HG03108 (cell line): ENCODE results near the gene ERI3.

Source experiments
- ATAC-seq: cut with Tn5 transposase; IDR thresholded peaks from one replicate; pipeline ENCODE4 v1.9.1; 2021; ENCODE audit warnings: moderate library complexity; ENCODE audit not compliant: unreplicated experiment

The ERI3 gene, protein sequence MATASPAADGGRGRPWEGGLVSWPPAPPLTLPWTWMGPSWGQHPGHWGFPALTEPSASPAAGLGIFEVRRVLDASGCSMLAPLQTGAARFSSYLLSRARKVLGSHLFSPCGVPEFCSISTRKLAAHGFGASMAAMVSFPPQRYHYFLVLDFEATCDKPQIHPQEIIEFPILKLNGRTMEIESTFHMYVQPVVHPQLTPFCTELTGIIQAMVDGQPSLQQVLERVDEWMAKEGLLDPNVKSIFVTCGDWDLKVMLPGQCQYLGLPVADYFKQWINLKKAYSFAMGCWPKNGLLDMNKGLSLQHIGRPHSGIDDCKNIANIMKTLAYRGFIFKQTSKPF

GRCh38 chr1:44354840-44355581 lies at the start of gene ERI3:
TSS of gene ERI3 (minus strand) at chr1:44355257. CDS start at chr1:44355026, 231 bp downstream.
- peak; percentile 99 for ATAC-seq

- no peak for ATAC-seq
Measured at GRCh38 chr1:44401256-44402228, 46.5 kb upstream of the ERI3 start.

DNA sequence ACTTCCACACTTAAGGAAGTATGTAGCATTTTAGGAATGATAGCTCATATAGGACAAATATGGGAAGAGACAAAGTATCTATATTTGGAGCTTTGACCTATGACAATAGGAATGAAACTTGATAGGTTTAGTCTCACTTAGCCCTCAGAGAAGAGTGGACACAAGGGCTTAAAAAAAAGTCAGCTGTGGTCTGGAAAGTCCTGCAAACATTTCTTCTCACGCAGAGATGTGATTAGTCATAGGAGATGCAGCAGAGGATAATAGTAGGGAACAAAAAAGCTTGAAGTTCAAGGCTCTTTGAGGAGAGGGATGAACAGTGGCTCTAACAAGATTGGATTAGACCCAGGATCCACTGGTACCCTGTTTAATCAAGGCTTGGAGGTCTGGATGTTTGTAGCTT lies 35.2 kb upstream of the ERI3 start:
- ATAC-seq: no peak

- ATAC-seq: no peak
Measured at GRCh38 chr1:44389437-44389836, 34.4 kb upstream of the ERI3 start.

DNA sequence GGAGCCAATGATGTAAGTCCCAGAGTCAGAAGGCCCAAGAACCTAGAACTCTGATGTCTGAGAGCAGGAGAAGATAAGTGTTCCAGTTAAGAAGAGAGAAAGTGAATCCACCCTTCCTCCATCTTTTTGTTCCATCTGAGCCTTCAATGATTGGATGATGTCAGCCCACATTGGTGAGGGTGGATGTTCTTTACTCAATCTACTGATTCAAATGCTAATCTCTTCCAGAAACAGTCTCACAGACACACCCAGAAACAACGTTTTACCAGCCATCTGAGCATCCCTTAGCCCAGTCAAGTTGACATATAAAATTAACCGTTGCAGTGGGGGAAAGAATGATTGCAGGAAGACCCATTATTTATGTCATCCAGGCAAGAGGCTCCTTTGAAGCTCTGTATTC lies 33.5 kb upstream of the ERI3 start:
- ATAC-seq: no peak

GRCh38 chr1:44380666-44381177 lies 25.7 kb upstream of the ERI3 start:
- ATAC-seq: no peak

- no peak for ATAC-seq
Measured at GRCh38 chr1:44377925-44378784, 23.1 kb upstream of the ERI3 start.

GRCh38 chr1:44375547-44375946 lies 20.5 kb upstream of the ERI3 start:
- ATAC-seq: no peak

DNA sequence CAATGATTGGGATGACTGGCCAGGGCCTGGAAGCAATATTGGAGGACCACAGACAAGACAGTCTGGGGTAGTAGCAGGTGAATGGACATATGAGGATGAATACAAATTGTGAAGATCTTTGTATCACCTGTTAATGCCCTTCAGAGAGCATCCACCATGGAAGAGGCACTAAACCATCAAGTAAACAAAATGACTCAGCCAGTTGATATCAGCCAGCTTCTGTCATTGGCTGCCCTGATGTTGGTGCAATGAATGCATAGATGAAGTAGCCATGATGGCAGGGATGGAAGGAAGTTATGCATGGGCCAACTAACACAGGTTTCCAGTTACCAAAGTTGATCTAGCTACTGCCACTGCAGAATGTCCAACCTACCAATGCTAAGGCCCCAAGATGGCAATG lies 16.1 kb upstream of the ERI3 start:
- no peak for ATAC-seq

DNA sequence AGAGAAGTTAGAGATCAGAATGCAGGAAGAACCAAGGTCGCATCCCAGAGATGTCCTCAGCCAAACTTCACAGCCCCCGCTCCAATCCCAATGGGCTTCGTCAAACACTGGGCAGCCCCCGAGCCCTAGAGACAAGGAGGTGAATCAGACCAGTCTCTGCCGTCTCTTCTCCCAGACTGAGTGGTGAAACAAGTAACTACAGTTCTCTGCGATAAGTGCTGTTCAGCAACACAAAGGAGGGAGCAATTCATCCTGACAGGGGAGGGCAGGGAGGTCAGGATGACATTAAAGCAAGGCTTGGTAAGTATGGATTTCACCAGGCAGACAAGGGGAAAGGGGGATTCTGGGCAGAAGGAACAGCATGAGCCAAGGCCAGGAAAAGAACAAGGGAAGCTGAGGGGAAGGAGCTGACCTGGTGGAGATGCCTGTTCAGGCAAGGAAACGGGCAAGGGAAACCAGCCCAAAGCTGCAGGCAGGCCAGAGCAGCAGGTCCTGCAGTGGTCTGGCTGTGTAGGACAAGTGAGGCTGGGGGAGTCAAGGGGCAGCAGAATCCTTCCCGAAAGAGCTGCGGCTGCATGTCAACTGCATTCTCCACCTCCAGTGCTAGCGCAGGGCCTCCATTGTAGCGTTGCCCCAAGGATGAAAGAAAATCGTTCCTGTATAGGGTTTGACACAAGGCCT lies 13.6 kb upstream of the ERI3 start:
- no peak for ATAC-seq

DNA sequence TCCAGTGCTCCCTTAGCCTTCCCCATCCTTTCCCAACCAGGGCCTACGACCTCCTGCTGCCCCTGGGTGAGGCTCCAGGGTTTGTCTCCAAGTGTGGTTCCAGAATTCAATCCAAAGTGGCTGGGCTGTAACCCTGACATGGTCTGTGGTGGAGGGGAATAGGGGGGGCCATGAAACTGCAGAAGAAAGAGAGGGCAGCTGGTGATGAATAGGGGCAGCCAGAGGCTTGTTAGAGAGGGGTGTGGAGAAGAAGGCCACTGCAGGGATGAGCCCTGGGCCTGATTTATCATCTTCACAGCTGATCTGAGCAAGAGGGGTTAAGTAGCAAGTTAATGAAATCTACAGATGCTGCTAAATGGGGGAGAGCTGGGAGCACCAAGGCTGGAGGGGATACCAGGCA lies 12.9 kb upstream of the ERI3 start:
- no peak for ATAC-seq

DNA sequence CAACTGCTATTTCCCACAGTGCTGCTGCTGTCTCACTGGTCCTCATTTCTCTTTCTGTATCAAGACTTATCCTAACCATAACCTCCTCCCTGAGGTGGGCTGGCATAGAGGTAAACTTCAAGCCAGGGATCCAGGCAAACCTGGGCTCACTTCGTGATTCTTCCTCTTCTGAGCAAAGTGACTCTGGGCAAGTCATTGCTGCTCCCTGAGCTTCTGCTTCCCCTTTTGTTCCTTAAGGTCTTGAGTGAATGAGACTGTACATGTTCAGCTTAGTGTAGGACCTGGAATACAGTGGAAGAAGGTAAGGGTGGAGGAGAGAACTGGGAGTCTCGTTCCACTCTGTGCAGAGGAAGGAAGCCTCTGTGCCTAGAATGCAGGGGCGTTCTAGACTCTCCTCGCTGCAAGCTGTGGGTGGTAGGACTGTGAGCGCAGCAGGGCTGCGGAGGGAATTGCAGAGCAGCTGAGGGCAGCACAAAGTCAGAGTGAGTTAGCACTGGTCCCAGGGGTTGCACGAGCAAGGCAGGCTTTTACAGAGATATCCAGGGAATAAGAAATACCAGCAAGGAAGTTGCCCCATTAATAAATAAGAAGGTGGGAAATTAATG lies 11.4 kb upstream of the ERI3 start:
- ATAC-seq: no peak

DNA sequence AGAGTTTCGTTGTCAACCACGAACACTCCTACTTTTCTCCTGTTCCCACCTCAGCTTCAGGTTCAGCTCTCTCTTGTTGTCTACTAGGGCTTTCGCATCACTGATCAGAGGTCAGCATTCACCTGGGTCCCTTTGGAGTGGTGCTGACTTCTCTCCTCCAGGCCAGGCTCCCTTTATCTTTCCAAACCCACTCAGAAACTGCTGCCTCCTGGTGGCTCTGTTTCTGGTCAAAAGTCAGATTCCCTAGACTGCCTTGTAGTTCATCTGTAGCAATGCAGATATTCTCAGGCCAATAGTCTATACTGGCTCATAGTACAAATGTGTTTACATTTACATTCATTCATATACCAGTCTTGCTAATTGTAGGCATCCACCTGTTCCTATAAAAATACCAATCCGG lies 6.4 kb upstream of the ERI3 start:
- no peak for ATAC-seq

DNA sequence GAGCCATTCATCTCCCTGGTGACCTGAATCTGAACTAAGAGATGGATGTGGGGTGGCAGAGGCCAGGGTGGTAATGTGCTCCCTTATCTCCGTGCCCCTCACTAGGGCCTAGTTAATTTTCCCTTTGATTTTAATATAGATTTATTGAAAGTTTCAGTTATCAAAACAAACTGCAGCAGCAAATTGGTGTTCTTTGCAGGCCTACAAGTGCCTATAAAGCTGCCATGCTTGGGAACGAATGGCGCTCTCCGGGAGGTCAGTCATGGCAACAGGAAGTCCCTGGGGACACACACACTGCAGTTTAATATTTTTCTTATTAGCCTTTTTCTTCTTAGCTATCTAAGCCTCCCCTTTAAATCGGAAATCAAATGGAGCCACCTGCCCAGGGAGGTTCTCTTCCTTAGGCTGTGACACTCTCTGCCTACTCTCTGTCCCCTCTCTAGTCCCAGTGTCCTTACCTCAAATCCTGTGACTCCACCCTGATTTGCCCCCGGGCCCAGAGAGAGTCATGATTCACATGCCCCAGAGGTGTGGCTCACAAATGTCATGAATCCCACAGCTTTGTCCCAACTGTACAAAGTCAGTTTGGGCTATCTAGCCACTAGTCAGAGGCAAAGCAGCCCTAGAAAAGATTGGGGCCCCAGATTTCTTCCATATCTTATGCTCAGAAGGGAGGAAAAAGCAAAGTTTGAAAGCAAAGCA lies 4.3 kb upstream of the ERI3 start:
- no peak for ATAC-seq

DNA sequence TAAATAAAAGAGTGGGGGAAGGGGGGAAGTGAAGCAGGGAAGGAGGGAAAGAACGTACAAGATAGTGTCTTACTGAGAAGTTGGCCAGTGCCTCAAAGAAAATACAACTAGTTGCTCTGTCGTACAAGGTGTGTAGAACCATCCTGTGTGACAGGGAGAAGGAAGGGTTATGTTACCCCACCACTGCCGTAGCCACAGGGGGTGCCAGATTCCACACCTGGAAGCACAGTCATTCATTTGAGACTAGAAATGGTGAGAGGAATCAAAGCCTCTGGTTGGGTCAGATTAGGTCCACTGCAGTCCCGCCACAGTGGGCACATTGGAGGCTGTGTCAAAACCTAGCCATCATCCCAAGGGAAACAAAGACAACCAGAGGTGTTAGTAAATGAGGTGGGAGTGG lies 2.7 kb upstream of the ERI3 start:
- ATAC-seq: no peak

GRCh38 chr1:44355582-44356305 lies 687 bp upstream of the ERI3 start:
- ATAC-seq: no peak

DNA sequence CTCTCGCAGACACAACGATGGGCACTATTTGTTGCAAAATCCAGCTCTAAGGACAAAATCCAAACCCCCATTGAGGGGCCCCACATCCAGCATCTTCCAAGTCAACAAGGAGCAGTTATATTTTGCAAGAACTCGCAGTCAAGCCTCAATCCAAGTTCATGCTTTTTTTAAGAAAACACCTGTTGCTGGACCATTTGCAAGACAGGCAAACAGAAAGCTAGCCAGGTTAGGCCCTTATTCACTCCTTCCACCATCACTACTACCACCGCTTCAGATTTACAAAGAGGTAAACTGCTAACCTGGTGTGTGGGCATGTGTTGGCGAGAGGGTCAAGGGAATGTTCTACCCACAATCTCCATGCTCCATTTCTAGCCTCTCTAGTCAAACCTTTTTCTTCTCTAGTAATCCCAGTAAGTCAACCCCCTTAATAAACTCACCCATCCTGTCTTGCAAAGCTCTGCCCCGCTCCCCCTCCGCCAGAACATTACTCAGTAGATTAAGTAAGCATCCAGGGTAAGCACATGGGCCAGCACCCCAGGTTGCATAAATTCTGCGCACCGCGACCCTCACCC lies 703 bp downstream of the ERI3 start:
- no peak for ATAC-seq

GRCh38 chr1:44353604-44354003 lies 1.5 kb downstream of the ERI3 start:
- no peak for ATAC-seq
